HUES6 (cell line): Measurements from ENCODE around the gene ATXN1.

Source experiments
- H3K27ac ChIP-seq: 2 replicates; pipeline ENCODE4 v1.7.0; 2013; ENCODE audit warnings: low read depth, mild to moderate bottlenecking, low read length, inconsistent platforms
- H3K27me3 ChIP-seq: 2 replicates; pipeline ENCODE4 v1.6.1; 2013; ENCODE audit warnings: low read length; ENCODE audit not compliant: control insufficient read depth, insufficient read depth
- H3K36me3 ChIP-seq: 2 replicates; pipeline ENCODE4 v1.6.1; 2013; ENCODE audit warnings: low read length; ENCODE audit not compliant: control insufficient read depth, insufficient read depth
- H3K4me1 ChIP-seq: 2 replicates; pipeline ENCODE4 v1.6.1; 2013; ENCODE audit warnings: low read length; ENCODE audit not compliant: control insufficient read depth, insufficient read depth
- H3K4me3 ChIP-seq: 2 replicates; pipeline ENCODE4 v1.5.1; 2013; ENCODE audit warnings: low read depth, low read length
- H3K9ac ChIP-seq: one replicate; pipeline ENCODE4 v1.6.1; 2013; ENCODE audit warnings: mild to moderate bottlenecking, low read length
- H3K9me3 ChIP-seq: 2 replicates; pipeline ENCODE4 v1.6.1; 2013; ENCODE audit warnings: low read depth, low read length; ENCODE audit not compliant: control insufficient read depth, insufficient read depth

ATXN1 gene

GRCh38 chr6:16305246-16305725, 456.0 kb downstream of the ATXN1 start:
- Histone ChIP-seq H3K27me3 (no peaks in the 10 kb centered on the region), H3K36me3 (no peaks in the 10 kb centered on the region), H3K9ac (no peak overlapping the region), H3K4me1 (peaks cover 32% of the 10 kb centered on the region), H3K27ac (no peak overlapping the region), H3K9me3 (no peaks in the 10 kb centered on the region), H3K4me3 (no peak overlapping the region)

DNA sequence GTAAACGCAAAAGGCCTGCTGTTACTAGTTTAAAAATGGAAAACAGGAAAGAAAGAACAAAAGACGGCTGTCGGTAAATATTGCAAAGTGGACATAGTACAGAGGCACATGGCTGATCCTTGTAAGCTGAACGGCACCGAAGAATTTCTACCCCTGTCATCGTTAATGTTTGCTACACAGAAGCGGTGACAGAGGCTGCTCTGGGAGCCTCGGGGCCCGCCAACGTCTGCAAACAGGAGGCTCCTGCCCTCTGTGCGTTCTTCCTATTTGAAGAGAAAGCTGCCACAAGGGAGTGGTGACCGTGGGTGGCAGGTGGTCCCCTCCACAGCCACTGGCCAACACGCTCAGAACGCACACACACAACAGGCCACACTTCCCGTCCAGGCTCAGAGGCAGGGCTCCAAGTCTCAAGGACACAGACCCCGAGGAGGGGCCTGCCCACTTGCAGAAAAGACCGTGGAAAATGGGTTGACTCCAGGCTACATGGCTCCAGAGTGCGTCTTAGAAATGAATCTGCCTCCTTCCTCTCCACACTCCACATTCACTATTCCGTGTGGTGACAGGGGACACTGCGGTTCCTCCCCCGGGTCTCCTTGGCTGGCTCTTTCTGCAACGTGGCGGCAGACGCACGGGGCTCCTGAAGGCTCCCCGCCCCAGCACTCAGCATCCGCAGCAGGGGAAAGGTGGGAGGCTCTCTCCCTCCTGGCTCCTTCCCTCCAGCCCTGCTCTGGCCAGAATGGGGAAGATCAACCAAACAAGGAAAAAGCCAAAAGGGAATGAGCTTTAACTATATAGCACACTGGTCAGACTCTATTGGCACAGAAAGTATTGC, 458.3 kb downstream of the ATXN1 start:
- H3K4me3 ChIP-seq, result peak overlapping the region; percentile 3; the same call in 1 of the 2 replicates
- no peaks in the 10 kb centered on the region for H3K9me3 ChIP-seq
- H3K9ac ChIP-seq, result peak overlapping the region; percentile 17
- no peaks in the 10 kb centered on the region for H3K27me3 ChIP-seq
- H3K27ac ChIP-seq, result no peak overlapping the region
- peaks cover 32% of the 10 kb centered on the region for H3K4me1 ChIP-seq
- no peaks in the 10 kb centered on the region for H3K36me3 ChIP-seq

DNA sequence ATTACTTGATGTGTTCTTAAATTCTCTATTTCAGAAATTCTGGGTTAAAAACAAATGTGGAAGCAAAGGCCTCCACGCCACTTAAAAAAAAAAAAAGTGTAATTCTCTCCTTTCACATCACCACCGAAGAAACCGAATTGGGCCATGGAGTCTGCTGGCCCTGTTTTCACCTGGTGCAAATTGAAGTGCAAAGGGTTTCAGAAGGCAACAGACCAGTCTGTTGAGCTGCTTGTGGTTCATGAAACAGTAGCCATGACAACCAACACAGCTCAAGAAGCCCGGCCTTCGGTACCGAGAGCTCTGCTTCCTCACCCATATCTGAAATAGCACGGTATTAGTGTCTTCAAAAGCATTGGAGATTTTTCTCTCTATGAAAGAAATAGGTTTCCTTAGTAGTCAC, 459.7 kb downstream of the ATXN1 start:
- Histone ChIP-seq H3K4me3 (no peak overlapping the region), H3K9me3 (no peaks in the 10 kb centered on the region), H3K27ac (no peak overlapping the region), H3K36me3 (no peaks in the 10 kb centered on the region), H3K27me3 (no peaks in the 10 kb centered on the region), H3K9ac (no peak overlapping the region), H3K4me1 (peaks cover 29% of the 10 kb centered on the region)

DNA sequence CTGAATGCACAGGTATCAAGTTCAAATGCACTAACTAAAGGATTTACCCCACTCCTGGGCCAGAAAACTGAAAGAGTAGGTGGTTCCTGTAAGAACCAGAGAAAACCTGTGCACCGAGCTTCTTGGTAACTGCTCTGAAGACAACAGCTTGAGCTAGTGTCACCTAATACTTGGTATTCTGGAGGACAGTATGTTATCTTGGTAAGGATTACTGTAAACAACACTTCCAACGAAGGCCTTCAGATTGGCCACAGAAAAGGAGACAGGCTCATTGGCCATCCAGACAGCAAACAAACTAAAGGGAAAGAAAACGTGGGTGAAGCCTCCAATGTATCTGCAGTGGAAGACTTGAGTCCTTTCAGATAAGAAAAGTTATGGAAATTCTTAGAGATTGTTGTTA, 461.4 kb downstream of the ATXN1 start:
- Histone ChIP-seq H3K4me3 (no peak overlapping the region), H3K36me3 (no peaks in the 10 kb centered on the region), H3K27ac (no peak overlapping the region), H3K27me3 (no peaks in the 10 kb centered on the region), H3K9ac (no peak overlapping the region), H3K4me1 (peaks cover 18% of the 10 kb centered on the region), H3K9me3 (no peaks in the 10 kb centered on the region)

- Histone ChIP-seq H3K27ac (no peak overlapping the region), H3K9ac (no peak overlapping the region), H3K27me3 (no peaks in the 10 kb centered on the region), H3K4me1 (no peaks in the 10 kb centered on the region), H3K9me3 (no peaks in the 10 kb centered on the region), H3K36me3 (no peaks in the 10 kb centered on the region), H3K4me3 (no peak overlapping the region)
Observed at GRCh38 chr6:16296061-16296670, 465.1 kb downstream of the ATXN1 start.

DNA sequence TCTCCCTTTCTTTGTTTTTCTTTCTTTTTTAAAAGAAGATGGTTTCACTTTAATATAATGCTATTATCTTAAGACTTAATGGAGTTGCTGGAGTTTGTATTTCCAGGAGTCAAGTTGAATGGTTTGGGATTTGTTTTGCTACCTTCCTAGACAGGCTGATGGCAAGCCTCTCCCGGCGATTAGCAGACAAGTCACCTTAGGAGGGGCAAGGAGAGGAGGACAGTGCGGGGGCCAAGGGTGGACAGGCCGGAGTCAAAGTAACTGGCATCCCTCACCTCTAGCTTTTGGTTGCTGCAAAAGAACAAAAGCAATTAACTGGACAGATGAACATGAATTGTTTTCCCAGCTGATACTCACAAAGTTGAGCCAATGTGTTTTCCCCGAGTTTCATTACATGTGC, 465.8 kb downstream of the ATXN1 start:
- no peaks in the 10 kb centered on the region for H3K27me3 ChIP-seq
- no peaks in the 10 kb centered on the region for H3K4me1 ChIP-seq
- H3K9ac ChIP-seq, result no peak overlapping the region
- no peaks in the 10 kb centered on the region for H3K36me3 ChIP-seq
- H3K9me3 ChIP-seq, result no peaks in the 10 kb centered on the region
- no peak overlapping the region for H3K4me3 ChIP-seq
- no peak overlapping the region for H3K27ac ChIP-seq

DNA sequence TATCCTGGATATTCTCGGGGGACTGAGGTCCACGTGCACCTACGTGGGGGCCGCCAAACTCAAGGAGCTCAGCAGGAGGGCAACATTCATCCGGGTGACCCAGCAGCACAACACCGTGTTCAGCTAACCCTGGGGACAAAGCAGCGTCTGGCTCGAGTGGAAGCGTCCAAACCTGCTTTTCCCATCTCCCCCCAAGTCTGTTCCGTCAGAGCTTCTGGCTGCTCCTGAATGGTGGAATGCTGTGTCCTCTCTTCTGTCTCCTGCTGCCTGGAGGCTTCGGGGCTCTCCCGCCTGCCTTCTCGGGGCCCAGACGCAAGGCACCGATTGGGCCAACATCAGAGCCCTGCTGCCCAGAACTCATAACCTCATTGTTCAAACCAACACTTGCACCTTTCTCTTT, 466.2 kb downstream of the ATXN1 start:
- H3K36me3 ChIP-seq, result no peaks in the 10 kb centered on the region
- no peaks in the 10 kb centered on the region for H3K4me1 ChIP-seq
- no peak overlapping the region for H3K9ac ChIP-seq
- no peak overlapping the region for H3K27ac ChIP-seq
- no peak overlapping the region for H3K4me3 ChIP-seq
- no peaks in the 10 kb centered on the region for H3K9me3 ChIP-seq
- no peaks in the 10 kb centered on the region for H3K27me3 ChIP-seq

DNA sequence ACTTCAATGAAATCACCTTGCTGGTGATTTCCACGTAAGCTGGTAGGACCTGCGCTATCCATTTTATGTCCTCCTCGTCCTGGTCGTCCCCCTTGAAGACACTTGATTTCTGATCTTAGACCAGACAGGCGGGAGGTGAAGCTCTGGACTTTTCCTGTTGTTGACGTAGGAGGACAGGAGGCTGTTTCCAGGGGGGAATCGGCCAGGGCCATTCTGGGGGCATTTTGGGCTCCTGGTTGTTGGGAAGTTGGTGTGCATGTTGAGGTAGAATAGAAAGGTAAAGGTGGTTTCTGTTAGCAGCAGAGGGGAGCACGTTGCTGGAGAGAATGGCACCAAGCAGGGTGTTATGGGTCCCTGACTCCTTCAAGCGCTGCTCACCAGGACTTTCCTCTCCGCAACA, 466.9 kb downstream of the ATXN1 start:
- Histone ChIP-seq H3K36me3 (no peaks in the 10 kb centered on the region), H3K4me3 (no peak overlapping the region), H3K27me3 (no peaks in the 10 kb centered on the region), H3K27ac (no peak overlapping the region), H3K9me3 (no peaks in the 10 kb centered on the region), H3K9ac (no peak overlapping the region), H3K4me1 (no peaks in the 10 kb centered on the region)

- Histone ChIP-seq H3K9me3 (no peaks in the 10 kb centered on the region), H3K36me3 (no peaks in the 10 kb centered on the region), H3K9ac (no peak overlapping the region)
Observed at GRCh38 chr6:16292942-16293341, 468.3 kb downstream of the ATXN1 start.

DNA sequence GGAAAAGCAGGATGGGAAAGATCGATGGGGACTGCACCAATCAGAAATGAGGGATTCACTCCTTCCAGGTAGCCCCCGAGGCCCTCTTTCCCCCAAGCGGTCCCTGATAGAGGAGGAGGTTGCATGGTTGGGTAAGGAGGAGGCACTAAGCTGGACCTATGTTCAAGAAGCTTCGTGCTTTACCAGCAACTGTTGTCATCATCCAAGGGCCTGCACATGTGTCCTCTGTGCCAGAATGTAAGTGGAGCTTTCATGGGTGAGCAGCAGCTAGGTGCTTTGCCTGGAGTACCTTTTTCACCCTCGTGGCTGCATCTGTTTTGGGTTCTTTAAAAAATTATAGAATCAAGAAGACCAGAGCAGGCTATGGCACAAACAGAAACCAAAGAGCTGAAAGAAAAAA, 468.8 kb downstream of the ATXN1 start:
- no peak overlapping the region for H3K4me3 ChIP-seq
- H3K4me1 ChIP-seq, result no peaks in the 10 kb centered on the region
- H3K9me3 ChIP-seq, result no peaks in the 10 kb centered on the region
- H3K9ac ChIP-seq, result no peak overlapping the region
- H3K27me3 ChIP-seq, result no peaks in the 10 kb centered on the region
- H3K36me3 ChIP-seq, result no peaks in the 10 kb centered on the region
- no peak overlapping the region for H3K27ac ChIP-seq

More at GRCh38 chr6:16292942-16293341, 468.3 kb downstream of the ATXN1 start:
- Histone ChIP-seq H3K27ac (no peak overlapping the region), H3K27me3 (no peaks in the 10 kb centered on the region), H3K4me1 (no peaks in the 10 kb centered on the region), H3K4me3 (no peak overlapping the region)

DNA sequence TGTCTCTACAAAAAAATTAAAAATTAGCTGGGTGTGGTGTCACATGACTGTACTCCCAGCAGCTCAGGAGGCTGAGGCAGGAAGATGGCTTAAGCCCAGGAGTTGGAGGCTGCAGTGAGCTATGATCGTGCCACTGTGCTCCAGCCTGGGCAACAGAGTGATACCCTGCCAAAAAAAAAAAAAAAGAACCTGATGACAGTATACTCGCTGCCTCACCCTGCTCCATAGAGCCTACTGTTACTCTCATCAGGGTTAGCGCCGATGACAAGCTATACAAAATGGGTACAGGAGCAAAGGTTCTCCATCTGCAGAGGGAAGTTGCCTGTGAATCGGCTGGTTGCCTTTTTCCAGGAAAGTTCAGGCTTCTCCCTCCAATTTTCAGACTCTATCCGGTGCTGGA, 469.5 kb downstream of the ATXN1 start:
- Histone ChIP-seq H3K4me3 (no peak overlapping the region), H3K27me3 (no peaks in the 10 kb centered on the region), H3K9ac (no peak overlapping the region), H3K36me3 (no peaks in the 10 kb centered on the region), H3K9me3 (no peaks in the 10 kb centered on the region), H3K4me1 (no peaks in the 10 kb centered on the region), H3K27ac (no peak overlapping the region)
